ENCODE measurements around the gene SRP72.

- TF ChIP-seq, protein P1, sequence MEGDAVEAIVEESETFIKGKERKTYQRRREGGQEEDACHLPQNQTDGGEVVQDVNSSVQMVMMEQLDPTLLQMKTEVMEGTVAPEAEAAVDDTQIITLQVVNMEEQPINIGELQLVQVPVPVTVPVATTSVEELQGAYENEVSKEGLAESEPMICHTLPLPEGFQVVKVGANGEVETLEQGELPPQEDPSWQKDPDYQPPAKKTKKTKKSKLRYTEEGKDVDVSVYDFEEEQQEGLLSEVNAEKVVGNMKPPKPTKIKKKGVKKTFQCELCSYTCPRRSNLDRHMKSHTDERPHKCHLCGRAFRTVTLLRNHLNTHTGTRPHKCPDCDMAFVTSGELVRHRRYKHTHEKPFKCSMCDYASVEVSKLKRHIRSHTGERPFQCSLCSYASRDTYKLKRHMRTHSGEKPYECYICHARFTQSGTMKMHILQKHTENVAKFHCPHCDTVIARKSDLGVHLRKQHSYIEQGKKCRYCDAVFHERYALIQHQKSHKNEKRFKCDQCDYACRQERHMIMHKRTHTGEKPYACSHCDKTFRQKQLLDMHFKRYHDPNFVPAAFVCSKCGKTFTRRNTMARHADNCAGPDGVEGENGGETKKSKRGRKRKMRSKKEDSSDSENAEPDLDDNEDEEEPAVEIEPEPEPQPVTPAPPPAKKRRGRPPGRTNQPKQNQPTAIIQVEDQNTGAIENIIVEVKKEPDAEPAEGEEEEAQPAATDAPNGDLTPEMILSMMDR (IDR thresholded peaks at IDR 0.05): no peak
- TF ChIP-seq POLR2AphosphoS5 (IDR thresholded peaks at IDR 0.05; ENCODE audit: insufficient read depth in 1 of 2, low read depth in 1 of 2): no peak
Measured at GRCh38 chr4:56531823-56532222, 64.4 kb downstream of the SRP72 start.

Measured in vagina (tissue), 2 donors.